Ishikawa (cell line): ENCODE measurements around the gene SLC18A2.

Experiments used
- CEBPB ChIP-seq: IDR thresholded peaks from 2 replicates; pipeline ENCODE4 v1.6.1; 2012
- CREB1 ChIP-seq: IDR thresholded peaks from 2 replicates; pipeline ENCODE4 v1.6.1; 2012; ENCODE audit warnings: low read depth
- EGR1 ChIP-seq: IDR thresholded peaks from 2 replicates; pipeline ENCODE4 v1.6.1; 2012
- EP300 ChIP-seq: IDR thresholded peaks from 2 replicates; pipeline ENCODE4 v1.6.1; 2012; ENCODE audit warnings: borderline replicate concordance
- FOXM1 ChIP-seq: IDR thresholded peaks from 2 replicates; pipeline ENCODE4 v1.6.1; 2012; ENCODE audit warnings: low read depth, borderline replicate concordance
- NFIC ChIP-seq: IDR thresholded peaks from 2 replicates; pipeline ENCODE4 v1.6.1; 2012
- RAD21 ChIP-seq: IDR thresholded peaks from 2 replicates; pipeline ENCODE4 v1.6.1; 2012; ENCODE audit warnings: low read depth
- TAF1 ChIP-seq: IDR thresholded peaks from 2 replicates; pipeline ENCODE4 v1.6.1; 2012; ENCODE audit warnings: low read depth, mild to moderate bottlenecking
- TCF12 ChIP-seq: IDR thresholded peaks from 2 replicates; pipeline ENCODE4 v1.6.1; 2012; ENCODE audit warnings: low read depth
- TEAD4 ChIP-seq: IDR thresholded peaks from 2 replicates; pipeline ENCODE4 v1.6.1; 2012
- YY1 ChIP-seq: IDR thresholded peaks from 2 replicates; pipeline ENCODE4 v1.6.1; 2012; ENCODE audit warnings: low read depth
- ZBTB7A ChIP-seq: IDR thresholded peaks from 2 replicates; pipeline ENCODE4 v1.6.1; 2012; ENCODE audit warnings: low read depth
- TF ChIP-seq, protein P1 (sequence below): IDR thresholded peaks from 2 replicates; pipeline ENCODE4 v1.6.1; 2012; ENCODE audit warnings: low read depth, mild to moderate bottlenecking
- TF ChIP-seq, protein P2 (sequence below): IDR thresholded peaks from 2 replicates; pipeline ENCODE4 v1.6.1; 2012
- TF ChIP-seq, protein P3 (sequence below): IDR thresholded peaks from 2 replicates; pipeline ENCODE4 v1.6.1; 2012

The SLC18A2 gene

DNA sequence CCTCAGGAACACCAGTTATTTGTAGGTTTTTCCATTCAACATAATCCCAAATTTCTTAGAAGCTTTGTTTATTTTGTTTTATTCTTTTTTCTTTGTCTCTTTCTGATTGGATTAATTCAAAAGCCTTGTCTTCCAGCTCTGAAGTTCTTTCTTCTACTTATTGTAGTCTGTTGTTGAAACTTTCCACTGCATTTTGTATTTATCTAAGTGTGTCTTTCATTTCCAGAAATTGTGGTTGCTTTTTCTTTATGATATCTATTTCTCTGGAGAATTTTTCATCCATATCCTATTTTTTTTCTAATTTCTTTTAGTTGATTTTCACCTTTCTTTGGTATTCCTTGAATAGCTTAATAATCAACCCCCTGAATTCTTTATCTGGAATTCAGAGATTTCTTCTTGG is 58.5 kb downstream of the SLC18A2 start:
- TF ChIP-seq FOXM1, result no peak
- TF ChIP-seq TCF12, result no peak
- no peak for TF ChIP-seq NFIC
- no peak for TF ChIP-seq ZBTB7A
- no peak for TF ChIP-seq EP300
- TF ChIP-seq, protein P1, sequence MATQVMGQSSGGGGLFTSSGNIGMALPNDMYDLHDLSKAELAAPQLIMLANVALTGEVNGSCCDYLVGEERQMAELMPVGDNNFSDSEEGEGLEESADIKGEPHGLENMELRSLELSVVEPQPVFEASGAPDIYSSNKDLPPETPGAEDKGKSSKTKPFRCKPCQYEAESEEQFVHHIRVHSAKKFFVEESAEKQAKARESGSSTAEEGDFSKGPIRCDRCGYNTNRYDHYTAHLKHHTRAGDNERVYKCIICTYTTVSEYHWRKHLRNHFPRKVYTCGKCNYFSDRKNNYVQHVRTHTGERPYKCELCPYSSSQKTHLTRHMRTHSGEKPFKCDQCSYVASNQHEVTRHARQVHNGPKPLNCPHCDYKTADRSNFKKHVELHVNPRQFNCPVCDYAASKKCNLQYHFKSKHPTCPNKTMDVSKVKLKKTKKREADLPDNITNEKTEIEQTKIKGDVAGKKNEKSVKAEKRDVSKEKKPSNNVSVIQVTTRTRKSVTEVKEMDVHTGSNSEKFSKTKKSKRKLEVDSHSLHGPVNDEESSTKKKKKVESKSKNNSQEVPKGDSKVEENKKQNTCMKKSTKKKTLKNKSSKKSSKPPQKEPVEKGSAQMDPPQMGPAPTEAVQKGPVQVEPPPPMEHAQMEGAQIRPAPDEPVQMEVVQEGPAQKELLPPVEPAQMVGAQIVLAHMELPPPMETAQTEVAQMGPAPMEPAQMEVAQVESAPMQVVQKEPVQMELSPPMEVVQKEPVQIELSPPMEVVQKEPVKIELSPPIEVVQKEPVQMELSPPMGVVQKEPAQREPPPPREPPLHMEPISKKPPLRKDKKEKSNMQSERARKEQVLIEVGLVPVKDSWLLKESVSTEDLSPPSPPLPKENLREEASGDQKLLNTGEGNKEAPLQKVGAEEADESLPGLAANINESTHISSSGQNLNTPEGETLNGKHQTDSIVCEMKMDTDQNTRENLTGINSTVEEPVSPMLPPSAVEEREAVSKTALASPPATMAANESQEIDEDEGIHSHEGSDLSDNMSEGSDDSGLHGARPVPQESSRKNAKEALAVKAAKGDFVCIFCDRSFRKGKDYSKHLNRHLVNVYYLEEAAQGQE, result no peak
- no peak for TF ChIP-seq TEAD4

DNA sequence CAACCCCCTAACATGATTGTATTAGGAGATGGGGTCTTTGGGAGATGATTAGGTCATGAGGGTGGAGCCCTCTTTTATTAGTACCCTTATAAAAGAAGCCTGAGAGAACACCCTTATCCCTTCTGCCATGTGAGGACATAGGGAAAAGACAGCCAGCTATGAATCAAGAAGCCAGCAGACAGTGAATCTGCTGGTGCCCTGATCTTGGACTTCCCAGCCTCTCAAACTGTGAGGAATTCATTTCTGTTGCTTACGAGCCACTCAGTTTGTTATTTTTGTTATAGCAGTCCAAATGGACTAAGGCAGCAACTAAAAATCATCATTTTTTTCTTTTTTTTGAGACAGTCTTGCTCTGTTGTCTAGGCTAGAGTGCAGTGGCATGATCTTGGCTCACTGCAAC is 59.8 kb downstream of the SLC18A2 start:
- TF ChIP-seq TCF12 (no peak), ZBTB7A (no peak), NFIC (no peak), CREB1 (no peak), RAD21 (no peak), EGR1 (no peak), YY1 (no peak), EP300 (no peak), CEBPB (no peak), TAF1 (no peak), FOXM1 (no peak), TEAD4 (no peak)
- TF ChIP-seq, protein P2, sequence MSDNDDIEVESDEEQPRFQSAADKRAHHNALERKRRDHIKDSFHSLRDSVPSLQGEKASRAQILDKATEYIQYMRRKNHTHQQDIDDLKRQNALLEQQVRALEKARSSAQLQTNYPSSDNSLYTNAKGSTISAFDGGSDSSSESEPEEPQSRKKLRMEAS, result no peak
- TF ChIP-seq, protein P3, sequence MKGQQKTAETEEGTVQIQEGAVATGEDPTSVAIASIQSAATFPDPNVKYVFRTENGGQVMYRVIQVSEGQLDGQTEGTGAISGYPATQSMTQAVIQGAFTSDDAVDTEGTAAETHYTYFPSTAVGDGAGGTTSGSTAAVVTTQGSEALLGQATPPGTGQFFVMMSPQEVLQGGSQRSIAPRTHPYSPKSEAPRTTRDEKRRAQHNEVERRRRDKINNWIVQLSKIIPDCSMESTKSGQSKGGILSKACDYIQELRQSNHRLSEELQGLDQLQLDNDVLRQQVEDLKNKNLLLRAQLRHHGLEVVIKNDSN, result no peak
- TF ChIP-seq, protein P1, result no peak

DNA sequence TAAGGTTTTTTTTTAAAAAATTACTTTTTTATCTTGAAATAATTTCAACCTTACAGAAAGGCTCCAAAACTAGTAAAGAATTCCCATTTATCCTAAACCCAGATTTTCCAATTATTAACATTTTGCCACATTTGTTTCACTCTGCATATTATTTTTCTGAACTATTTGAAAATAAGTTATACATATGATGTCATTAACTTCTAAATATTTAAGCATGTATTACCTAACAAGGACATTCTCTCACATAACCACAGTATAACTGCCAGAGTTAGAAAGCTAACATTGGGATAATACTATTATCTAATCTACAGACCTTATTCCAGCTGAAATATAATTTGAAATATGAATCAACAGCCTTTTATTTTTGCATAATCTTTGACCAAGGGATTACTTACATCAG is 65.8 kb downstream of the SLC18A2 start:
- TF ChIP-seq CREB1, result no peak
- no peak for TF ChIP-seq YY1
- no peak for TF ChIP-seq RAD21
- no peak for TF ChIP-seq FOXM1
- no peak for TF ChIP-seq TAF1
- TF ChIP-seq NFIC, result no peak
- TF ChIP-seq, protein P2, result no peak
- TF ChIP-seq TCF12, result no peak
- TF ChIP-seq, protein P3, result no peak
- no peak for TF ChIP-seq CEBPB
- TF ChIP-seq EP300, result no peak
- TF ChIP-seq, protein P1, result no peak
- no peak for TF ChIP-seq TEAD4
- TF ChIP-seq EGR1, result no peak
- no peak for TF ChIP-seq ZBTB7A

DNA sequence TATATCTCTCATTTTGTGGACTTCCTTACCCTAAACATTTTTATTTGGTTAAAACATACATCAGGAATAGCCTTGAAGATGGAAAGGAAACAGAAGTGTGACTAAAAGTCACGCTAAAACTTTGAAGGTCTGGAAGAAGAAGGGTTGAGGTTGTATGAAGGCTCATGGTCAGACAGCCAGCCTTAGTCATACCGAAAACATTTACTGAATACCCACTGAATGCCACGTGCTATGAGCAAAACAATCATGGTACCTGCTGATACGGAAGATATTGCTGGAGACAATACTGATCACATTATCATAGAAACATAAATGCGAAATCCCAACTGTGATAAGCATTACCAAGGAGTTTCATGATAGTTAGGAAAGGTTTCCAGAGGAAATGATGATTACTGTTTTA is 70.3 kb downstream of the SLC18A2 start:
- TF ChIP-seq, protein P3, result no peak
- TF ChIP-seq RAD21 (no peak), ZBTB7A (no peak), TCF12 (no peak), YY1 (no peak), TAF1 (no peak), EP300 (no peak), CREB1 (no peak), NFIC (no peak), TEAD4 (no peak), EGR1 (no peak), FOXM1 (no peak), CEBPB (no peak)
- TF ChIP-seq, protein P2, result no peak
- TF ChIP-seq, protein P1, result no peak
